ENCODE data around the gene TNKS1BP1.

The TNKS1BP1 gene

DNA sequence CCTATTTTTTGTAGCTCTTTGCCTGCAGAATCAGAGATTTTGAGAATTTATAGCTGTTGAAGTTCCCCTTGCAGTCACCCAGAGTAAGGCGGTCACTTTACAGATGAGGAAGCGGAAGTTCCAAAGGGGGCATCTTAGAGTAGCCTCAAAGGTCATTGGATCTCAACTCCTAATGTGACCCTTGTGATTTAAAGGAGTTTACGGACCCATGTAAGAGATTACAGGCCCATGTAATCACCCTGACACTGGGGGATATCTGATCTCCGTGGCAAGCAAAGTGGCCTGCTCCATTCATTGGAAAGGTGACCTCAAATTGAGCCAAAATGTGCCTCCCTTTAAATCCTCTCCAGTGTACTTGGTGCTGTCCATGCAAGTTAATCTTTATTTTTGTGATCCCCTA, 29.1 kb upstream of the TNKS1BP1 start:
- Histone ChIP-seq H3K27ac (ENCODE audit: low read depth, low read length, severe bottlenecking) (no peak overlapping the region), H3K9me3 (ENCODE audit: control insufficient read depth, low read length) (no peaks in the 10 kb centered on the region), H3K36me3 (ENCODE audit: control insufficient read depth, insufficient read depth, low read length) (no peaks in the 10 kb centered on the region), H3K4me3 (ENCODE audit: extremely low read depth, insufficient read depth, low read length, poor library complexity, severe bottlenecking) (no peak overlapping the region), H3K4me1 (ENCODE audit: control insufficient read depth, insufficient read depth, low read length, poor library complexity, severe bottlenecking) (no peaks in the 10 kb centered on the region)
- 83 to 86% methylated on average over 3 to 4 of the region's 4 CpGs for WGBS, 2 experiments (ENCODE audit: insufficient coverage in 2 of 2)

DNA sequence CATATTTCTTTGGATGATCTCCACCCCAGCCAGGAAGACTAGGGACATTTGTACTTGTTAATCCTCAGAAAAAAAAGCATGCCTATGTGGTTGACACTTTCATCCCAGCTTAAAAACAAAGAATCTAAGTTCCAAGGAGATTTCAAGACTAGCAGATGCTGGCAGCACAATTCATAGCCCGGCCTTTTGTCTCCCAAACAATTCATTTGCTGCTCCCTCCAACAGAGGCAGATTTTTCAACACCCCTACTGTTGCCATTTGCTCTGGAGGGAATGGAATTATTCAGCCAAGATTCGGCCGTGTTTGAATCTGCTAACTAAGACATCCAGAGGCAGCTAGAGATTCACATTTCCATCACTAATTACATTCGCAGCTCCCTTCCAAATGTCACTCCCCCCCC, 28.7 kb upstream of the TNKS1BP1 start:
- H3K9me3 ChIP-seq (ENCODE audit: control insufficient read depth, low read length), result no peaks in the 10 kb centered on the region
- WGBS, 2 experiments (ENCODE audit: insufficient coverage in 2 of 2), result 38 to 59% methylated on average over 3 of the region's 4 CpGs
- H3K27ac ChIP-seq (ENCODE audit: low read depth, low read length, severe bottlenecking), result no peak overlapping the region
- H3K4me3 ChIP-seq (ENCODE audit: extremely low read depth, insufficient read depth, low read length, poor library complexity, severe bottlenecking), result no peak overlapping the region
- no peaks in the 10 kb centered on the region for H3K4me1 ChIP-seq (ENCODE audit: control insufficient read depth, insufficient read depth, low read length, poor library complexity, severe bottlenecking)
- no peaks in the 10 kb centered on the region for H3K36me3 ChIP-seq (ENCODE audit: control insufficient read depth, insufficient read depth, low read length)

- Histone ChIP-seq H3K27ac (ENCODE audit: low read depth, low read length, severe bottlenecking) (no peak overlapping the region), H3K36me3 (ENCODE audit: control insufficient read depth, insufficient read depth, low read length) (no peaks in the 10 kb centered on the region), H3K9me3 (ENCODE audit: control insufficient read depth, low read length) (no peaks in the 10 kb centered on the region), H3K4me3 (ENCODE audit: extremely low read depth, insufficient read depth, low read length, poor library complexity, severe bottlenecking) (no peak overlapping the region), H3K4me1 (ENCODE audit: control insufficient read depth, insufficient read depth, low read length, poor library complexity, severe bottlenecking) (no peaks in the 10 kb centered on the region)
- WGBS, 2 experiments (ENCODE audit: insufficient coverage in 2 of 2), result 63% methylated on average over 1 to 4 of the region's 5 CpGs
Observed at GRCh38 chr11:57353036-57353435, 28.3 kb upstream of the TNKS1BP1 start.

DNA sequence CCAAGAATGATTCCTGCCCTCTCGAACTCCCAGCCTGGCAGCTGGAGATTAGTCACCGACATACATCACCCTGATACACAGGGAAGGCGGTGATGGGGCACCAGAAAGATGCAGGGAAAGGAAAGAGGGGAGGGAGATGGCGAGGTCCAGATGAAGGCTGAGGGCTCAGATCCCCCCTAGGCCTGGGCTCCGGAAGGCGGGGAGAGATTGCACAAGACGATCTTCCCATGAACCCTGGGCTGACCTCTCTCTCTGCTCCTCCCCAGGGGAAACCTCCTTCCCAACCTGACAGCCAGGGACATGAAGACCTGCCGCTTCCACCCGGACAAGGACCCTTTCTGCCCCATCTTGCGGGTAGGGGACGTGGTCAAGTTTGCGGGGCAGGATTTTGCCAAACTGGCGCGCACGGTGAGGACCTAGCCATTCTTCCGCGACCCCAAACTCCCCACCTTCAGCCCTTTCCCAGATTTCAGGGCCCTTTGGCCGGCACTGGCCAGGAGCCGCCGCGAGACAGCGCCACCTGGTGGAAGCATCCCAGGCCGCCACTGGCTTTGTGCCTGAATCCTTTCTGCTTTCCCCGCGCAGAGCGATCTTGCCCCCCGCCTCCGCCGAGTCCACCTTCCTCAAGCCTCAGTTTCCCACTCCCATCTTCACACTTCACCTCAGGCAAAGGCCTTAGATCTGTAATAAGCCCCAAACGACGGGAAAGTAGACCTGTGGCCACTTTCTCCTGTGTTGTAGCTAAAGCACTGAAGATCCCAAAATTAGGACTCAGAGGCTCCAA, 24.9 kb upstream of the TNKS1BP1 start:
- no peak overlapping the region for H3K4me3 ChIP-seq (ENCODE audit: extremely low read depth, insufficient read depth, low read length, poor library complexity, severe bottlenecking)

GRCh38 chr11:57348636-57349313, 24.0 kb upstream of the TNKS1BP1 start:
- 92 to 93% methylated on average over 11 to 14 of the region's 14 CpGs for WGBS, 2 experiments (ENCODE audit: insufficient coverage in 2 of 2)
- H3K27ac ChIP-seq (ENCODE audit: low read depth, low read length, severe bottlenecking), result no peak overlapping the region
- no peaks in the 10 kb centered on the region for H3K9me3 ChIP-seq (ENCODE audit: control insufficient read depth, low read length)
- no peak overlapping the region for H3K4me3 ChIP-seq (ENCODE audit: extremely low read depth, insufficient read depth, low read length, poor library complexity, severe bottlenecking)
- H3K4me1 ChIP-seq (ENCODE audit: control insufficient read depth, insufficient read depth, low read length, poor library complexity, severe bottlenecking), result no peaks in the 10 kb centered on the region
- no peaks in the 10 kb centered on the region for H3K36me3 ChIP-seq (ENCODE audit: control insufficient read depth, insufficient read depth, low read length)

More for the DNA sequence above, 24.9 kb upstream of the TNKS1BP1 start:
- Histone ChIP-seq H3K27ac (ENCODE audit: low read depth, low read length, severe bottlenecking) (no peak overlapping the region), H3K4me1 (ENCODE audit: control insufficient read depth, insufficient read depth, low read length, poor library complexity, severe bottlenecking) (no peaks in the 10 kb centered on the region), H3K36me3 (ENCODE audit: control insufficient read depth, insufficient read depth, low read length) (no peaks in the 10 kb centered on the region), H3K9me3 (ENCODE audit: control insufficient read depth, low read length) (no peaks in the 10 kb centered on the region)
- WGBS, 2 experiments (ENCODE audit: insufficient coverage in 2 of 2), result 9 to 18% methylated on average over 21 of the region's 31 CpGs

GRCh38 chr11:57348052-57348451, 23.3 kb upstream of the TNKS1BP1 start:
- 70 to 78% methylated on average over 7 of the region's 7 CpGs for WGBS, 2 experiments (ENCODE audit: insufficient coverage in 2 of 2)
- Histone ChIP-seq H3K27ac (ENCODE audit: low read depth, low read length, severe bottlenecking) (no peak overlapping the region), H3K4me1 (ENCODE audit: control insufficient read depth, insufficient read depth, low read length, poor library complexity, severe bottlenecking) (no peaks in the 10 kb centered on the region), H3K9me3 (ENCODE audit: control insufficient read depth, low read length) (no peaks in the 10 kb centered on the region), H3K4me3 (ENCODE audit: extremely low read depth, insufficient read depth, low read length, poor library complexity, severe bottlenecking) (no peak overlapping the region), H3K36me3 (ENCODE audit: control insufficient read depth, insufficient read depth, low read length) (no peaks in the 10 kb centered on the region)

DNA sequence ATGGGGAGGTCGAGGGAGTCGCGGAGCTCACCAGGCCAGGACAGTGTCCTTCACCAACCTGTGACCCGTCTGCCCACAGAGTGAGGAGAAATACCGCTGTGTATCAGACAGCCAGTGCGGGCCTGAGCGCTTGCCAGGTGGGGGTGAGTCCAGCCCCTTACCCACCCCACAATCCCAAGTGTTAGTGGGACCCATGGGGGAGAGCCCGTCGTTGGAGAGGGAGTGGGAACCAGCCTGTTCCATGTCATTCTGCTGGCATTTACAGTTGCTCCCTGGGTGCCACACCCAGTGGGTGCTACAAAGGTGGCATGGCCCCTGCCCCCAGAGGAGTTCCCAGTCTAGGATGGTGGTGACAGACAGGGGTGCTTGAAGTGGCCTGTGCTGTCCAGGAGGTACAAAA, 22.6 kb upstream of the TNKS1BP1 start:
- H3K9me3 ChIP-seq (ENCODE audit: control insufficient read depth, low read length), result no peaks in the 10 kb centered on the region
- H3K4me3 ChIP-seq (ENCODE audit: extremely low read depth, insufficient read depth, low read length, poor library complexity, severe bottlenecking), result no peak overlapping the region
- WGBS, 2 experiments (ENCODE audit: insufficient coverage in 2 of 2), result 89% methylated on average over 9 of the region's 9 CpGs; no CpG with 5 or more reads in 1 of the 2 experiments
- no peaks in the 10 kb centered on the region for H3K36me3 ChIP-seq (ENCODE audit: control insufficient read depth, insufficient read depth, low read length)
- H3K27ac ChIP-seq (ENCODE audit: low read depth, low read length, severe bottlenecking), result no peak overlapping the region
- H3K4me1 ChIP-seq (ENCODE audit: control insufficient read depth, insufficient read depth, low read length, poor library complexity, severe bottlenecking), result no peaks in the 10 kb centered on the region

GRCh38 chr11:57345555-57346211, 20.9 kb upstream of the TNKS1BP1 start:
- H3K4me1 ChIP-seq (ENCODE audit: control insufficient read depth, insufficient read depth, low read length, poor library complexity, severe bottlenecking), result no peaks in the 10 kb centered on the region
- no peaks in the 10 kb centered on the region for H3K36me3 ChIP-seq (ENCODE audit: control insufficient read depth, insufficient read depth, low read length)
- no peak overlapping the region for H3K27ac ChIP-seq (ENCODE audit: low read depth, low read length, severe bottlenecking)
- WGBS, 2 experiments (ENCODE audit: insufficient coverage in 2 of 2), result 25 to 37% methylated on average over 6 to 8 of the region's 11 CpGs
- H3K9me3 ChIP-seq (ENCODE audit: control insufficient read depth, low read length), result no peaks in the 10 kb centered on the region
- H3K4me3 ChIP-seq (ENCODE audit: extremely low read depth, insufficient read depth, low read length, poor library complexity, severe bottlenecking), result no peak overlapping the region

DNA sequence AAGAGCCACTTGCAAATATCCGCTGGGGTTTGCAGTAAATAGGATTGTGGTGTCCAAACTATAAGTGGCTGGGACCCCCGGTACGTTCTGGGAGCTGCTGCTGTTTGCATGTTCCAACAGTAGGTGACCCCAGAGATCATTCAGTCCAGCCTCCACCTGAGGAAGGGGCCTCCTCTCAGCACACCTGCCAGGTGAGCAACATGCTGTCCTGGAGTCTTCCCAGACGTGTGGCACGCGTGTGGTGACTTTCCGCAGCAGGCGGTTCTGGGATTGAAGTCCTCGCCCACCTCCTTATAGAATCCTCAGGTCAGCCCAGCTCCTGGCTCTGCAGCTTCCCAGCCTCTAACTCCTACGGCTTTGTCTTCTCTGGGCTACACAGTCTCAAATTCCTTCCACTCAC, 20.1 kb upstream of the TNKS1BP1 start:
- Histone ChIP-seq H3K9me3 (ENCODE audit: control insufficient read depth, low read length) (no peaks in the 10 kb centered on the region), H3K4me3 (ENCODE audit: extremely low read depth, insufficient read depth, low read length, poor library complexity, severe bottlenecking) (no peak overlapping the region), H3K4me1 (ENCODE audit: control insufficient read depth, insufficient read depth, low read length, poor library complexity, severe bottlenecking) (no peaks in the 10 kb centered on the region), H3K36me3 (ENCODE audit: control insufficient read depth, insufficient read depth, low read length) (no peaks in the 10 kb centered on the region), H3K27ac (ENCODE audit: low read depth, low read length, severe bottlenecking) (no peak overlapping the region)
- WGBS, 2 experiments (ENCODE audit: insufficient coverage in 2 of 2), result 89 to 95% methylated on average over 6 to 9 of the region's 10 CpGs

DNA sequence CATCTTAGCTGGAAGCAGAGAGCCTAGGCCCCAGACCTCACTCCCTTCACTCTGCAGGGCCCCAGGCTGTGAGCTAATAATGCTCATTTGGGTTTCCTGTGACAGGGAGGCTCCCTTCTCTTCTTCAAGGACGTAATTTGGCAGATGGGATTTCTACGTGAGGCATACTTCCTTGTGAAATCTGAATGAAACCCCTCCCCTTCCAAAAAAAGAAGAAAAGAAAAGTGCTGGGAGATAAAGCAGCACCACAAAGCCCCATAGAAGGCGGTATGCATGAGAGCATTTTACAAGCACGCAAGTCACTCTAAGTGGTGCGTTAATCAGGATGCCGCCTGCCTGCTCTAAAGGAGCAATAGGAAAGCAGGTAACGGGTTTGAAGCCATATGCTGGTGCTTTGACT, 19.1 kb upstream of the TNKS1BP1 start:
- H3K27ac ChIP-seq (ENCODE audit: low read depth, low read length, severe bottlenecking), result no peak overlapping the region
- H3K36me3 ChIP-seq (ENCODE audit: control insufficient read depth, insufficient read depth, low read length), result no peaks in the 10 kb centered on the region
- H3K9me3 ChIP-seq (ENCODE audit: control insufficient read depth, low read length), result no peaks in the 10 kb centered on the region
- H3K4me1 ChIP-seq (ENCODE audit: control insufficient read depth, insufficient read depth, low read length, poor library complexity, severe bottlenecking), result no peaks in the 10 kb centered on the region
- no peak overlapping the region for H3K4me3 ChIP-seq (ENCODE audit: extremely low read depth, insufficient read depth, low read length, poor library complexity, severe bottlenecking)
- WGBS, 2 experiments (ENCODE audit: insufficient coverage in 2 of 2), result 88 to 89% methylated on average over 3 to 4 of the region's 7 CpGs

Measured in mesodermal cell (in vitro differentiated cells).